HG02885 (cell line): Measurements from ENCODE around the gene STIM1.
A peak's percentile ranks its signal among the peaks of the same experiment; 100 is the strongest.

ENCODE experiments used
- ATAC-seq: cut with Tn5 transposase; IDR thresholded peaks from one replicate; pipeline ENCODE4 v1.9.1; 2021; ENCODE audit warnings: mild to moderate bottlenecking; ENCODE audit not compliant: unreplicated experiment, poor library complexity

Gene STIM1

DNA sequence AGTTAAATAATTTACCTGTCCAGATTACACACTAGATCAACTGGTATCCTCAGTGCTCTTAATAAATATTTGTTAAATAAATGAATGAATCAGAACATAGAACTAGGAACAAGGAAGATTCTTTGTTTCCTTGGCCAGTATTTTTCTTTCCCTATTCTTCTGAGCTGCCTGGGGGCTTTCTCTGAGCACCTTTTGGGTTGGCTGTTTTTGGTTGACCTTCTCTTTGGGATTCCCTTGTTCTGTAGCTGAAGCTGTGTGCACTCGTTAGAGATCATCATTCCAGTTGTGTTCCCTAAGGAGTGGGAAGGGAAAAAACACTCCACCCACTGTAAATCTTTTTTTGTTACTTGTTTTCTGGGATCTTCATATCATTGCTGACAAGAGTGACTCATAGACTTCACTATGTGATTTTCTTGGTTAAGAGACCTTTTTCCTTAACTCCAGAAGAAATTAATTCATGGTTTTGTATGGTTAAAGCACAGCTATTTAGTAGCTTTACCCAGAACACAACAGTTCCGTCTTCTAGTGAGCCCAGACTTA lies 84.3 kb downstream of the STIM1 start:
- no peak for ATAC-seq

DNA sequence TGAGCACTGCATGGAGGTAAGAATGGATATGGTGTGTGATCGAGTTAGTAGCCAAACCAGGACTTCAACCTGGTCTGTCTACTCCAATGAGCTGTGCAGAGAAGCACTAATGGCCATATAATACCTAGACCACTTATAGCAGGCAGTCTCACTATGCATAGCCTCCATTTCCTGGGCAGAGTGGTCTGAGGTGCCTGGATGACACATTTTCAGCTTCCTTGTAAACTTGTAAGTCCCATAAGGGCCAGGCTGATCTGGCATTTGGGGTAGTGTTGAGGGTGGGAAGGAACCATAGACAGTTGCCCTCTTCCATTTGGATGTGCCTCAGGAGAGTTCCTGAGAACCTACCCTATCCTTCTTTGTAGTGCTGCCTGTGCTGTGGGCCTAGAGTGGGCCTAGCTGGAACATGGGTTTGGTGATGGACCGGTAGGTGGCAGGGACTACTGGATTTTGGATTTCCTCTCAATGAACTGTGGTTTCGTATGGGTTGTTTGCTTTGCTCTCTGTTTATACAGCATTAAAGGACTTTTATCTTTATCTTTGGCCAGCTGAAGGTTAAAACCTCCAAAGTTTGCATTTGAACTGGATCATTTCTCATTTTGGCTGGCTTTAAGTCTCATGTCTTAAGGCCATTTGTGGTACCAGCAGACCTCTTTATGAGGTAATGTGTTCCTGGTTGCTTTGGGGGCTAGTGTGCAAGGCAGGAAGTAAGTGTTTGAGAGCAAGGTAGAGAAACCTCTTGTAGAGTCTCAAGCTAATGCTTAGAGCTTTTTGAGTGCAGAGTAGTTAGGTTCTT lies 86.9 kb downstream of the STIM1 start:
- ATAC-seq, result peak; percentile 61

DNA sequence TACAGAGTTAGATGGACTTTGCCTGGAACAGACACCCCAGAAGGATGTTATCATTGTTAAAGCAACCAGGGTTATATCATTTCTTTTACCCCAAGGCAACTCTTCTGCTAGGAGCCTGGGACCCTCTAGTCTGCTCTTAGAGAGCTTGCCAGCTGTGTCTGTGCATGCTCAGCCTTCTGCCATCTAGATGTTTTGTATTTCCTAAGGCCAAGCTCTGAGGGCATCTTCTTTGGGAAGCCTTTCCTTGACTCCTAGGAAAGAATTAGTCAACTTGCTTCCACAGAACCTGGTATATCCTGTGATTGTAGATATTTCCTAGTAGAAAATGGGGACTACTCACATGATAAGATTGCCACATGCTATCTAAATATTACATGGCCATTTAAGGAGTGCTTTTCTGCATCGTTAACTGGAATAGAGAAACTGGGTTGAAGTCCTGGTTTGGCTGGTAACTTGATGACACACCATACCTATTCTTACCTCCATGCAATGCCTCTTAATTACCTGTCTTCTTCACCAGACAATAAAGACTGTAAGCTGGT lies 87.6 kb downstream of the STIM1 start:
- peak; percentile 6 for ATAC-seq

DNA sequence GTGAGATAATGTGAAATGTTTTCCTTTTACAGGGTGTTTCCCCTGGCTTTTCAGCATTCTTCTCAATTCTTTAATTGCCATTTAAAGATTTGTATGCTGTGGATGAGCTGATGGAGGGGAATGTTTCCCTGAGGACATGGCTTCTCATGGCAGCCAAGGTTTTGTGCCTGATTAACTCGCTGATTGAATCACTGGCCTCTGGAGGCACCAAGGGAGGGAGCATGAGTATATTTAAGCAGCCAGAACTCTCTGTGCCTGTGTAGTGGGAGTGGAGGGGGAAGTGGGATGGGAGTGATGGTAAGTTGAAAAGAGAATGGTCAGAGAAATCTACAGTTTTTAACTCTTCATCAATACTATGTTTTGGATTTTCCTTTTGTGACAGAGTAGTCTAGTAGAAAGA lies 88.7 kb downstream of the STIM1 start:
- ATAC-seq, result no peak

DNA sequence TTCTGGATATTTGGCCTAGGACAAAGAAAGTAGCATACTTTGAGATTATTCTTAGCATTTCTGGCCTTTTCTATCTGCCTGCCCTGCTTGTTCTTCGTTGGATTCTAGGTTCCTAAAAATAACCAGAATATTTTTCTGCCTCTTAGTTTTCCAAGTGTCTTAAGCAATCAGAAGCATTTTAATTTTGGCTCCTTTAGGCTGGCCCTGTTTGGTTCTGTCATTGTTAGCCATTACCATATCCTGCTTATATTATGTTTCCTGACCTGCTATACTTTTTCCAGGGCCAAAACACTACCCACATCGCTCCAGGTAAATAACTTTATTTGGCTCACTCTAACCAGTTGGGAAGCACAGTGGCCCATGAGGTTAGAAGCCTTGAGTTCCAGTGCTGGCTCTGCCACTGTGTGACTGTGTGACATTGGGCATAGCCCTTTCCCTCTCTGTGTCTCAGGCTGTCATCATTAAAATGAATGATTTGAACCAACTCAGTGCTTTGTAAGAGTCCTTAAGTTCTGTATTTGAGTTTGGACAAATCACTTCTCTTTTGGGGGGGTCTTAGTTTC lies 91.1 kb downstream of the STIM1 start:
- no peak for ATAC-seq

DNA sequence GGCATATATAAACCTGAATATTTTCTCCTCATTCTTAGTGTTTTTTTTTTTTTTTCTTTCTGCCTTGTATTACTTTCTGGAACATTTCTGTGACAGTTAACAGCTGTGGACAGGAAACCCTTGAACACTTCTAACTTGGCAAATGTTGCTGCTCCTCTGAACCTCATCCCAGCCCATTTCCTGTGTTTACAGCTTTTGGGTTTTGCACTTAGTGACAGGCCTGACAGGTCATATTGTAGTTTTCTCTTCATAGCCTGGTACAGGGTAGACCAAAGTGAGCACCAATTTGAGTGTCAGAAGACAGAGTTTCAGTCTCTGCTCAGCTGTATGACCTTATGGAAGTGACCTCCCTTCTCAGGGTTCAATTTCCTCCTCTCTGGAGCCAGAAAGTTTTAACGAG lies 91.6 kb downstream of the STIM1 start:
- ATAC-seq, result peak; percentile 58

DNA sequence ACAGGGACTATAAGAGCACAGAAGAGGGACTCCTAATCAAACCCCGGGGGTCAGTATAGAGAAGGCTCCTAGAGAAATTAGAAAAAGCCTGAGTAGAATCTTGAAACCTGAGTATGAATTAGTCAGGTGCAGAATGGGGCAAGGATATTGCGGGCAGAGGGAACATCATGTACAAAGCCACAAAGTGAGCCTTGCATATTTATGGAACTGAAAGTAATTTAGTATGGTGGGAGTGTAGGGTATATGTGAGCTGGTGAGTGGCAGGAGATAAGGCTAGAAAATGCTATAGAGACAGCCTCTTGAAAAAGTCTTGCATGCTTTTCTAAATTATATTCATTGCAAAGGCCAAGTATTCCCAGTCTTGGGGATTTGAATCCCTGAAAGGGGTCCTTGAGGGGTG lies 93.7 kb downstream of the STIM1 start:
- peak; percentile 80 for ATAC-seq

DNA sequence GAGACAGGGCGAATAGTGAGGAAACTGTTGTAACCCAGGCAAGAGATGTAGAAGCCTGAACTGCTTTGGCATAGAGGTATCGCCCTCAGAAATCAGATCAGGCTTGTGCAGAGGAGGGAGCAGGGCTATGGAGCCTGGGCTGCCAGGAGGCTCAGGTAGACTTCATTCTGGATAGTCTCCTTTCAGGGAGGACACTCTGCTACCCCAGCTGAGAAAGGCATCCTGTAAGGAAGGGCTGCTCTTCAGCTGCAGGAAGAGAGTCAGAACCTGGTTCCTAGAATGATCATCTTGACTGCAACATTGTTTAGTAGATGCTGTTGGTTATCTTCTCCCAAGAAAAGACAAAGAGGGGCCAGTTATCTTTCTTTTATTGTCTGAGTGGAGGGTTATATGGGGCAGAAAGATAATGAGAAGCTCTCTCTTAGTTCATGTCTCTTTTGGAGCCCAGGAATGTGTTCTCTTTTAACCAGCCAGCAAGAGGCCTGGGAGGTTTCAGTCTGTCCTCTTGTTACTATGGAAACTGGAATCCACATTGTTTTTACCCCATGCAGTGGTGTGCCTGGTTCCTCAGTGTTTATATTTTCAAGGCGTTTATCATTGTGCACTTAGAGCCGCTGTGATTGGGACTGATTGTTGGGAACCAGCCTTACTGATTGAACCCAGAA lies 95.7 kb downstream of the STIM1 start:
- no peak for ATAC-seq

DNA sequence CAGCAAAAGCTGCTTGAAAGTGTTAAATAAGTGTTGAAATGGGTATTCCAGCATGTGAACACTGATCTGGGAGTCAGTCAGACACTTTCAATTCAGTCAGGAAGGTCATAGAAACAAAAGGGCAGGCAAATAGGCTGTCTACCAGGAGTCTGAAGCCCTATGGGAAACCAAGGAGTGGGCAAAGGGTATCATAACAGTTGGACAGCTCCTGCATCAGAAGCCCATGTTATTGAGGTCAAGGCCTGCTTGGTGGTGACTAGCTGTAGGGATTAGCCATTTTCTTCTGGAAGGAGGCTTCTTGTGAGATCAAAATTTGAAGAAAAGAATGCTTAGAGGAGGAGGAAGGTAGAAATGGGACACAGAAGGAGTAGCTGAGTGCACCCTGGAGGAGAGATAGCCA lies 97.3 kb downstream of the STIM1 start:
- no peak for ATAC-seq

DNA sequence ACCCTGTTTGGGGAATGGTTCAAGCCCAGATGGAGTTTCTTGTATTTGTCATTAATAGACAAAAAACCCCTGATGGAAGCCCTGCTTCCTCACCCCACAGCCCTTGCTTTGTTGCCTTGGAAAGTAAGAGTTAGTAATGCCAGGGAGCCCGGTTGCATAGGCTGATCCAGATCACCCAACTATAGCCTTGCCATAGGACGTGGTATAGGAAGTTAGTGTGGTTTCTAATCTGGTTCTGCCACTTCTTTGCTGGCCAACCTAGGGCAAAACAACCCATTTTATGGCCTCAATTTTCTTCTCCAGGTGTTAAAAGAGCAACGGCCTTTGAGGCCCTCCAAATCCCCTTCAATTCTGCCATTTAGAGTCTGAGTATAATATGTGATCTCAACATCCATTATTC lies 97.9 kb downstream of the STIM1 start:
- no peak for ATAC-seq

DNA sequence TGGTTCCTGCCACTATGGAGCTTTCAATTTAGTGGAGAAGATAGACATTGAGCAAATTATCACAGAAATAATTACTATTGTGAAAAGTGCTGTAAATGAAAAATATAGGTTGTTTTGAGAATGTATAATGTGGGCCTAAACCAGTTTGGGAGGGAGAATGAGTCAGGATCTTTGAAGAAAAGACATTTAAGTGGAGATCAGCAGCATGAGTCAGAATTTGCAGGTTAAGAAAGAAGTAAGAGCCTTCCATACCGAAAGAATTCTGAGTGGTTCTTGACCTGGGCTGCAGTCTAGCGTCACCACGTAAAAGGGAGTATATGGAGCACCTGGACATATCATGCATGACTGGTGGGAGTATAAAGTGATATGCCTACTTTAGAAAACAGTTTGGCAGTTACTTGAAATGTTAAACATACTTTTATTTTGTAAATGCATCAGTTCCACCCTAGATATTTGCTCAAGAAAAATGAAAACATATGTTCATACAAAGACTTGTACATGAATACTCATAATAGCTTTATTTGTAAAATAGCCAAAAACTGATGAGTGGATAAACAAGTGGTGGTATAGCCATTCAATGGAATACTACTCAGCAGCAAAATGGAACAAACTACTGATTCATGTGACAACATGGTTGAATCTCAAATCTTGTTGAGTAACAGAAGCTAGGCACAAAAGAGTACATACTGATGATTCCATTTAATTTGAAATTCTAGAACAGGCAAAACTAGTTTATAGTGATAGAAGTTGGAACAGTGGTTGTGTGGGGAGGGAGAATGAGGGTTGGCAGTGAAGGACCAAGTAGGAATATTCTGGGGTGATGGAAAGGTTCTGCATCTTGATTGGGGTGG lies 99.2 kb downstream of the STIM1 start:
- ATAC-seq, result no peak

DNA sequence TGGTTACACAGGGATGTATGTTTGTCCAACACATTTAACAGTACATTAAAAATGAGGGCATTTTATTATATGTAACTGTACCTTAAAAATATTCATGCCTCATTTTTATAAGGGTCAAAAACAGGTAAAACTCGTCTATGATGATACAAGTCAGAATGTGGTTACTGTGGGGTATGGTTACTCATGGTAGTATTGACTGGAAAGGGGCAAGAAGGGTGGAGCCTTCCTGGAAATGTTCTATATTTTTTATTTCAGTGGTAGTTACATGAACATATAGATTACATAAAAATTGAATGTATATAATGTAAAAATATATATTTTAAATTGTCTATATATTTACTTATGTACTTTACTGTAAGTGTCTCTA lies 99.8 kb downstream of the STIM1 start:
- ATAC-seq, result no peak

DNA sequence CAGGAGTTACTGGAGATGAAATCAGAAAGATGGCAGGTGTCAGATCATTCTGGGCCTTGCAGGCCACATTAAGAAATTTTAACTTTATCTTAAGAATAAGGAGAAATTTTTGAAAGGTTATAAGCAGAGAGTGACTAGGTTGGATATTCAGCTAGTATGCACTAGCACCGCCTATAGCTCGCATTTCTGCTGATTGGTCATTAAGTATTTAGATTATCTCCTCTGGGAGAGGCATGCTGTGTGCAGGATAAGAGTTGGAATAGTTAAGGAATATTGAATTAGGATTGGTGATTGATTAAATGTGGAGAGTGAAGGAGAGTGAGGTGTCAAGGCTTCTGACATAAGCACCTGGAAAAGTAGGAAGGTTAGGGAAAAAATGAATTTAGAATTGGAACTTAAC lies 100.6 kb downstream of the STIM1 start:
- ATAC-seq, result no peak

DNA sequence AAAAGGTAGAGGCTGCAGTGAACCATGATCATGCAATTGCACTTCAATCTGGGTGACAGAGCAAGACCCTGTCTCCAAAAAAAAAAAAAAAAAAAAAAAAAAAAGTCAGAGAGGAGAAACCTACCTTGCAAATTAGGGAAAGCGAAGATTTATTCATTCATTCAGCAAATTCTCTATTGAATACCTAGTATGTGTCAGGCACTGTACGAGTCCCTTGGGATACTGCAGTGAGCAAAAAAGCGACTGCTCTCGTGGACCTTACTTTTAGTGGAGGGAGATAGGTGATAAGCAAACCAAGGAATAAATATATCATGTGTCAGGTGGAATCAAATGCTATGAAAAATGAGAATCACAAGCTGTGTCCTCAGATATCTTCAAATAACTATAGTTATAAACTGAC lies 101.3 kb downstream of the STIM1 start:
- no peak for ATAC-seq

DNA sequence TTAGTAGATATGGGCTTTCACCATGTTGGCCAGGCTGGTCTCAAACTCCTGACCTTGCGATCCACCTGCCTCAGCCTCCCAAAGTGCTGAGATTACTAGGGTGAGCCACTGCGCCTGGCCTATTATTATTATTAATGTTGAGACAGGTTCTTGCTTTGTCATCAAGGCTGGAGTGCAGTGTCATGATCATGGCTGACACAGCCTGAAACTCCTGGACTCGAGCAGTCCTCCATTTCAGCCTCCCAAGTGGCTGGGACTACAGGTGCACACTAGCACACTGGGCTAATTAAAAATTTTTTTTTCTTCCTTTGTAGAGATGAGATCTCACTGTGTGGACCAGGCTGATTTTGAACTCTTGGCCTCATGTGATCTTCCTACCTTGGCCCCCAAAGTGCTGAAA lies 102.0 kb downstream of the STIM1 start:
- no peak for ATAC-seq

DNA sequence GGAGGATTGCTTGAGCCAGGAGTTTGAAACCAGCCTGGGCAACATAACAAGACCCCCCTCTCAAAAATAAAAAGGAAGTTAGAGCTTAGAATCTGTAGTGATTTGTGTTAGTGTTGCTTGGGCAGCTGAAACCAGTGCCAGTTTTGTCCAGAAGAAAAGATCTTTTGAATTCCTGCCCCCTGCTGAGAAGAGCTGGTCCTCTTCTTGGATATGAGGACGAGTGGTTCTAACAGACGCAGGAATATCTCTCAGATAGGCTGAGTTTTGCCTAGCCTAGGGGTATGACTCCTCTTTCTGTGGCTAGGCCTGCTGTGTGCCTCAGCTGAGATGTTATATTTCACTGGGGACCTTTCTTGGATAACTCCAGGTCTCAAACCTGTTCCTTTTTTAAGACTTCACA lies 102.8 kb downstream of the STIM1 start:
- ATAC-seq, result no peak

DNA sequence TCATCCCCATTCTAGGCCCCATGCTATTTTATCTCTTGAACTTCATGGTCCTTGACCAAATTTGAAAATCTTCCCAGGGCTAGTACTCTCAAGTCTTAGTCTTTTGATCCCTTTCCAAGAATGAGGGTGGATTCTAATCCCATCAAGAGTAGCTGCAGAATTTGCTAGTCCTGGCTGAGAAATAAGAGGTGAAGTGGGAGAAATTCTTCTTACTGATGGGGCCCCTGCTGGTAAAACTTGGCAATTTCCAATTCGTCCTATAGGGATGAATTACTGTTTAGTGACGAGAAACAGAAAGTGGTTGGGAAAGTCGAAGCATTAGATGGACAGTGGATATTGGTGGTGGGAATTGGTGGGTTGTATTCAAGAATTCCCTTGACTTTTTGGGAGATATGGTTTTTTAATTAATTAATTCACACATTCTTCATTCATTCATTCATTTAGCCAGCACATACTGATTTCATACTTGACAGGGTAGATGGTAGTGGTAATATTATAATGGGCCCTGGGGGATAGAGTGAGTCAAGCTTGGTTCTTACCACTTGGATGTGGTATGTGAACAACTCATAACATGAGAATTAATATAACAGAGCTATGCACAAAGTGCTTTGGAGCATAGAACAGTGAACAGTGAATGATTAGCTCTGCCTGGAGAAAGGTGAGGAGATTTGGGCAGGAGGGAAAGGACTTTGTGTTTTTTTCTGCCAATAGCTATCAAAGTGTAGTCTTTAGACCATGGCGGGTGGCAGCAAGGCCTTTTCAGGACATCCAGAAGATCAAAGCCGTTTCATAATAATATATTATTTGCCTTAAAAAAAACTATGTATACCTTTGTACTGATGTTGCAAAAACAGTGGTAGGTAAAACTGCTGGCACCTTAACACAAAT lies 103.8 kb downstream of the STIM1 start:
- ATAC-seq, result no peak

DNA sequence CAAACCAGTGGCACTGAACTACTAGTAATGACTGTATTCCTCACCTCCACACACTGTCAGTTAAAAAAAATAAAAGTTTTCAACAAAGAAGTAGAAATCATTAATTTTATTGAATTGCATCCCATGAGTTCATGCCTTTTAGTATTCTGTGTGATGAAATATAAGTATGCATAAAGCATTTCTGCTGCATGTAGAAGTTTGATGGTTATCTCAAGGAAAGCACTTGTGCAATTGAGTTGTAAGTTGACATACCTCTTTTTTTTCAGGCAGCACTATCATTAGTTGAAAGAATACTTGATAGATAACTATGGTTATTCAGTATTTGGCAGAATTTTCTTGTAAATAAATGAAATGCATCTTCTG lies 104.4 kb downstream of the STIM1 start:
- no peak for ATAC-seq

DNA sequence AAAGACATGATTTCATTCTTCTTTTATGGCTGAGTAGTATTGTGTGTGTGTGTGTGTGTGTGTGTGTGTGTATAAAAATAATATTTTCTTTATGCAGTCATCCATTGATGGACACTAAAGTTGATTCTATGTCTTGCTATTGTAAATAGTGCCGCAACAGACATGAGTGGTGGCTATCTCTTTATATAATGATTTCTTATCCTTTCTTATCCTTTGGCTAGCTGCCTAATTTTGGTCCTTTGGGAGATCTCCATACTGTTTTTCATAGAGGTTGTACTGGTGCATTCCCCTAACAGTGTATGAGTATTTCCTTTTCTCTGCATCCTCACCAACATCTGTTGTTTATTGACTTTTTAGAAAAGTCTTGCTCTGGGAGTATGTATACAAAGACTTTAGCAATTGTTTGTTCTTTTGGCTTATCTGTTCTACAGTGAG lies 107.0 kb downstream of the STIM1 start:
- no peak for ATAC-seq
